Prostate gland (tissue), 2 donors: ENCODE results near the gene PSMD5. TPM values are rescaled to one million over a fixed set of nuclear protein-coding genes. Genes with fewer than 3 reads are reported as not detected.

ENCODE experiments used
- DNase-seq: peaks from one replicate; pipeline ENCODE4 v3.0.0-alpha.2; 2019; ENCODE audit warnings: low spot score
- H3K27ac ChIP-seq, 2 donors: fragments of 200-600 bp; sonication (generic); 2 replicates each; pipeline ENCODE4 v1.5.1; 2017 to 2019
- H3K27me3 ChIP-seq: fragments of 200-600 bp; sonication (generic); replicated peaks from 2 replicates; pipeline ENCODE4 v1.5.1; 2019; ENCODE audit not compliant: insufficient read depth
- H3K36me3 ChIP-seq, 2 donors: fragments of 200-600 bp; sonication (generic); 1 replicate in 1 of 2; 2 replicates in 1 of 2; pipeline versions ENCODE4 v1.5.1 to v1.8.1; 2017 to 2019
- H3K4me1 ChIP-seq: fragments of 200-600 bp; sonication (generic); replicated peaks from 2 replicates; pipeline ENCODE4 v1.5.1; 2019
- H3K4me3 ChIP-seq, 2 donors: fragments of 200-600 bp; sonication (generic); 2 replicates each; pipeline ENCODE4 v1.5.1; 2017 to 2019
- H3K9me3 ChIP-seq: fragments of 200-600 bp; sonication (generic); 2 replicates; pipeline ENCODE4 v1.5.1; 2017
- CTCF ChIP-seq, 4 experiments: fragments of 200-600 bp in 2 of 4; fragments of 450-650 bp in 2 of 4; sonication (generic) in 2 of 4; IDR thresholded peaks; 1 replicate in 3 of 4; 2 replicates in 1 of 4; pipeline ENCODE4 v1.5.1; 2016 to 2019; ENCODE audit warnings: antibody characterized with exemption in 4 of 4, mild to moderate bottlenecking in 2 of 4, moderate library complexity in 2 of 4
- POLR2A ChIP-seq: fragments of 450-650 bp; IDR thresholded peaks from one replicate; pipeline ENCODE4 v1.6.1; 2016; ENCODE audit warnings: antibody characterized with exemption, mild to moderate bottlenecking
- POLR2AphosphoS5 ChIP-seq: sonication (generic); formaldehyde crosslinking; IDR thresholded peaks from one replicate; pipeline ENCODE4 v1.6.1; 2017; ENCODE audit warnings: antibody characterized with exemption
- whole genome bisulfite sequencing: methylation state at CpG from one replicate; pipeline ENCODE4 v1.1.5; 2018; 5-methylcytosine and 5-hydroxymethylcytosine counted together
- intact Hi-C: fragments of 100-400 bp; cut with DNase I; formaldehyde crosslinking; loops from one replicate; pipeline ENCODE4 v1.14.2; 2022
- total RNA-seq, 2 donors: library from RNA; depleted of rRNA; stranded (reverse); fragments of >200 nt; gene quantifications; one replicate each; pipeline ENCODE4 v1.1.0, GENCODE V29; 2016

Gene PSMD5
- total RNA-seq, 2 donors from 2014 or later, result 30.0 to 36.3 TPM

GRCh38 chr9:120863833-120864232 is 21.1 kb upstream of the PSMD5 start:
- Histone ChIP-seq H3K27me3 (no peaks in the 10 kb centered on the region), H3K27ac (no peak overlapping the region), H3K36me3 (peaks cover 0 to 12% of the 10 kb centered on the region in 2 donors), H3K4me1 (no peaks in the 10 kb centered on the region), H3K4me3 (no peak overlapping the region), H3K9me3 (no peaks in the 10 kb centered on the region)
- 87% methylated on average over 7 of the region's 7 CpGs for WGBS
- no peak for DNase-seq
- intact Hi-C loops, result no loop called here
- no peak for TF ChIP-seq CTCF (IDR thresholded peaks at IDR 0.05)
- no peak for TF ChIP-seq POLR2AphosphoS5
- no peak for TF ChIP-seq POLR2A

GRCh38 chr9:120862452-120862851 is 19.7 kb upstream of the PSMD5 start:
- Histone ChIP-seq H3K27me3 (no peaks in the 10 kb centered on the region), H3K36me3 (peaks cover 0 to 12% of the 10 kb centered on the region in 2 donors), H3K4me3 (no peak overlapping the region), H3K4me1 (no peaks in the 10 kb centered on the region), H3K9me3 (no peaks in the 10 kb centered on the region), H3K27ac (no peak overlapping the region)
- intact Hi-C loops, result no loop called here
- TF ChIP-seq POLR2A (no peak), POLR2AphosphoS5 (no peak), CTCF (IDR thresholded peaks at IDR 0.05) (no peak)
- 89% methylated on average over 12 of the region's 12 CpGs for WGBS
- no peak for DNase-seq

- H3K4me1 ChIP-seq, result peaks cover 4% of the 10 kb centered on the region
- 94% methylated on average over 6 of the region's 6 CpGs for WGBS
- no peaks in the 10 kb centered on the region for H3K9me3 ChIP-seq
- H3K27ac ChIP-seq, result no peak overlapping the region
- intact Hi-C loops, result no loop called here
- no peaks in the 10 kb centered on the region for H3K27me3 ChIP-seq
- TF ChIP-seq POLR2A, result no peak
- no peak for TF ChIP-seq POLR2AphosphoS5
- TF ChIP-seq CTCF (IDR thresholded peaks at IDR 0.05), result no peak
- no peak overlapping the region for H3K4me3 ChIP-seq
- peaks cover 0 to 12% of the 10 kb centered on the region in 2 donors for H3K36me3 ChIP-seq
- no peak for DNase-seq
These were observed 19.2 kb upstream of the PSMD5 start for GRCh38 chr9:120861935-120862334.

GRCh38 chr9:120860083-120860482 is 17.4 kb upstream of the PSMD5 start:
- intact Hi-C loops, result no loop called here
- DNase-seq, result no peak
- H3K27ac ChIP-seq, result no peak overlapping the region
- peaks cover 0 to 12% of the 10 kb centered on the region in 2 donors for H3K36me3 ChIP-seq
- H3K4me3 ChIP-seq, result no peak overlapping the region
- H3K4me1 ChIP-seq, result peaks cover 5% of the 10 kb centered on the region
- no peak for TF ChIP-seq POLR2AphosphoS5
- TF ChIP-seq CTCF (IDR thresholded peaks at IDR 0.05), result no peak
- TF ChIP-seq POLR2A, result no peak
- 90% methylated on average over 11 of the region's 11 CpGs for WGBS
- H3K27me3 ChIP-seq, result no peaks in the 10 kb centered on the region
- H3K9me3 ChIP-seq, result no peaks in the 10 kb centered on the region

GRCh38 chr9:120859361-120859760 is 16.6 kb upstream of the PSMD5 start:
- H3K9me3 ChIP-seq, result no peaks in the 10 kb centered on the region
- DNase-seq, result no peak
- intact Hi-C loops, result no loop called here
- TF ChIP-seq POLR2A (no peak), CTCF (IDR thresholded peaks at IDR 0.05) (no peak), POLR2AphosphoS5 (no peak)
- no peaks in the 10 kb centered on the region for H3K27me3 ChIP-seq
- 71% methylated on average over 6 of the region's 6 CpGs for WGBS
- H3K4me1 ChIP-seq, result peaks cover 5% of the 10 kb centered on the region
- H3K4me3 ChIP-seq, result no peak overlapping the region
- peaks cover 0 to 12% of the 10 kb centered on the region in 2 donors for H3K36me3 ChIP-seq
- H3K27ac ChIP-seq, result no peak overlapping the region
